Right lobe of liver (tissue), 6 donors: ENCODE data around the gene FNDC3A. TPM values are rescaled to one million over a fixed set of nuclear protein-coding genes. Genes with fewer than 3 reads are reported as not detected.

ENCODE experiments used
- ATAC-seq, 4 donors: fragments of 200-7000 bp; cut with Tn5 transposase; one replicate each; pipeline ENCODE4 v1.9.1; 2020; ENCODE audit warnings: mild to moderate bottlenecking in 4 of 4, moderate library complexity in 4 of 4
- DNase-seq, 3 donors: peaks; one replicate each; pipeline ENCODE4 v3.0.0-alpha.2; 2020
- H3K27ac ChIP-seq, 3 donors: fragments of 200-600 bp; one replicate each; pipeline ENCODE4 v1.8.0; 2022
- H3K27me3 ChIP-seq, 2 donors: fragments of 200-600 bp; one replicate each; pipeline ENCODE4 v1.8.0; 2022
- H3K36me3 ChIP-seq, 4 donors: fragments of 200-600 bp; sonication (generic) in 1 of 4; one replicate each; pipeline versions ENCODE4 v1.5.1 to v1.8.0; 2017 to 2022; ENCODE audit warnings: control low read depth in 1 of 4
- H3K4me1 ChIP-seq, 4 donors: fragments of 200-600 bp; sonication (generic) in 1 of 4; one replicate each; pipeline versions ENCODE4 v1.5.1 to v1.8.0; 2017 to 2022; ENCODE audit warnings: control low read depth in 1 of 4
- H3K4me3 ChIP-seq, 3 donors: fragments of 200-600 bp; one replicate each; pipeline ENCODE4 v1.8.0; 2022
- H3K9me3 ChIP-seq, 4 donors: fragments of 200-600 bp; sonication (generic) in 1 of 4; one replicate each; pipeline versions ENCODE4 v1.5.1 to v1.8.0; 2017 to 2022; ENCODE audit warnings: control low read depth in 1 of 4
- POLR2A ChIP-seq: fragments of 450-650 bp; IDR thresholded peaks from one replicate; pipeline ENCODE4 v1.6.1; 2017; ENCODE audit warnings: antibody characterized with exemption, mild to moderate bottlenecking
- WGBS: methylation state at CpG from one replicate; pipeline ENCODE4 v1.1.6; 2018; ENCODE audit warnings: low coverage, low lambda C conversion rate; ENCODE audit not compliant: insufficient coverage; ENCODE audit errors: missing lambda C conversion rate; 5-methylcytosine and 5-hydroxymethylcytosine counted together
- intact Hi-C, 2 donors: fragments of 100-400 bp; cut with DNase I; formaldehyde crosslinking; loops; one replicate each; pipeline versions ENCODE4 v1.11.2 to v1.14.1; 2022
- total RNA-seq, 6 experiments: library from RNA; depleted of rRNA in 2 of 6; stranded (reverse); fragments of >200 nt in 2 of 6; fragmentation: NEBNext Ultra II Directional in 3 of 6; extraction: Animal tissue kit (Norgen Biotek cat#: 25700) in 3 of 6; gene quantifications; one replicate each; pipeline versions ENCODE4 v1.1.0 to v1.2.4, GENCODE V29; 2016 to 2023
- TF ChIP-seq, protein P1 (sequence below), 4 donors: fragments of 200-600 bp in 3 of 4; fragments of 450-650 bp in 1 of 4; IDR thresholded peaks; one replicate each; pipeline versions ENCODE4 v1.5.1 to v1.8.0; 2016 to 2022; ENCODE audit warnings: antibody characterized with exemption in 4 of 4, mild to moderate bottlenecking in 2 of 4
- donor health status: DM: no; HTN: yes; CAD: no.
- donor health status: DM: no; HTN: no; CAD: no.
- donor health status: DM: no; HTN: no; CAD: no.
- donor health status: DM: no; HTN: yes; CAD: no.
- donor health status: DM: no; HTN: yes; CAD: no.

The FNDC3A gene
- total RNA-seq, 6 experiments from 2014 or later, result 43.4 to 53.2 (median 47.9) TPM

DNA sequence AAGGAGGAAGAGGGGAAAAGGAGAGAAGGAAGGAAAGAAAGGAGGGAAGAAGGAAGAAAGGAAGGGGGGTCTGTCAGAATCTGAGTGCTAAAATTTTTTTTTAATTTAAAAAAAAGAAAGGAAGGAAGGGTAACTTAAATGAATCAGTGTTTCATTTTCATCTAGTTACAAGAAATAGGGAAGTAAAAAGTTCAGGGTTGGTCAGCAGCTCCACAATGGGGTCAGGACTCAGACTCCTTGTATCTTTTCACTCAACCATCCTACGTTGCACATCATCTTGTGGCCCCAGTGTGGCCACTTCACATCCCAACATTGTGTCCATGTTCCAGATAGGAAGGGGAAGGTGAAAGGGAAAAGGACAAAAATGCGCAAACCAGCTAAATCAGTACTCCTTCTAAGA lies 14.3 kb upstream of the FNDC3A start:
- no peak for ATAC-seq
- intact Hi-C loops, result no loop called here
- 75% methylated on average over 1 of the region's 2 CpGs for WGBS

DNA sequence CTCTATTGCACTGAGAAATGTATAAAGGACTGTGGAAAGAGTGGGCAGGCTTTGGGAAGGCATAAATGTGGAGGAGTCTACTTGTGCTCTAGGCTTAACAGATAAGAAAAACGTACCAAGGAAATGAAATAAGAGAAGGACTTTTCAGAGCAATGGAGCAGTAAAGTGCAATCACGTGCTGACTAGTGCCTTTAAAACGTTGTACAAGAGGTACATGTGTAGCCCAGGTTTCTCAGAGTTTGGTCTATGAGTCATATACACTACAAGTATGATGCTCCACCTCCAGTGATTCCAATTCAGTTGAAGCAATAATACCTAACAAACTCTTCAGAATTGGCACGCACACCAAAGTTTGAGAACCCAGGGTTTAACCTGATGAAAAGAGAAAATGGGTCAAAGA lies 13.4 kb upstream of the FNDC3A start:
- no peaks in the 10 kb centered on the region for H3K9me3 ChIP-seq
- ATAC-seq (no peak), DNase-seq (no peak)
- no peak overlapping the region for H3K27ac ChIP-seq
- no peaks in the 10 kb centered on the region for H3K4me1 ChIP-seq
- H3K36me3 ChIP-seq, result no peaks in the 10 kb centered on the region
- H3K4me3 ChIP-seq, result no peak overlapping the region
- intact Hi-C loops, result no loop called here
- TF ChIP-seq, protein P1, sequence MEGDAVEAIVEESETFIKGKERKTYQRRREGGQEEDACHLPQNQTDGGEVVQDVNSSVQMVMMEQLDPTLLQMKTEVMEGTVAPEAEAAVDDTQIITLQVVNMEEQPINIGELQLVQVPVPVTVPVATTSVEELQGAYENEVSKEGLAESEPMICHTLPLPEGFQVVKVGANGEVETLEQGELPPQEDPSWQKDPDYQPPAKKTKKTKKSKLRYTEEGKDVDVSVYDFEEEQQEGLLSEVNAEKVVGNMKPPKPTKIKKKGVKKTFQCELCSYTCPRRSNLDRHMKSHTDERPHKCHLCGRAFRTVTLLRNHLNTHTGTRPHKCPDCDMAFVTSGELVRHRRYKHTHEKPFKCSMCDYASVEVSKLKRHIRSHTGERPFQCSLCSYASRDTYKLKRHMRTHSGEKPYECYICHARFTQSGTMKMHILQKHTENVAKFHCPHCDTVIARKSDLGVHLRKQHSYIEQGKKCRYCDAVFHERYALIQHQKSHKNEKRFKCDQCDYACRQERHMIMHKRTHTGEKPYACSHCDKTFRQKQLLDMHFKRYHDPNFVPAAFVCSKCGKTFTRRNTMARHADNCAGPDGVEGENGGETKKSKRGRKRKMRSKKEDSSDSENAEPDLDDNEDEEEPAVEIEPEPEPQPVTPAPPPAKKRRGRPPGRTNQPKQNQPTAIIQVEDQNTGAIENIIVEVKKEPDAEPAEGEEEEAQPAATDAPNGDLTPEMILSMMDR (IDR thresholded peaks at IDR 0.05), result no peak
- TF ChIP-seq POLR2A, result no peak
- H3K27me3 ChIP-seq, result no peaks in the 10 kb centered on the region
- 36% methylated on average over 4 of the region's 4 CpGs for WGBS

More for the DNA sequence above, 14.3 kb upstream of the FNDC3A start:
- Histone ChIP-seq H3K9me3 (no peaks in the 10 kb centered on the region), H3K4me1 (no peaks in the 10 kb centered on the region), H3K36me3 (no peaks in the 10 kb centered on the region), H3K27me3 (no peaks in the 10 kb centered on the region), H3K4me3 (no peak overlapping the region), H3K27ac (no peak overlapping the region)
- DNase-seq, result no peak
- TF ChIP-seq POLR2A, result no peak
- TF ChIP-seq, protein P1 (IDR thresholded peaks at IDR 0.05), result no peak

DNA sequence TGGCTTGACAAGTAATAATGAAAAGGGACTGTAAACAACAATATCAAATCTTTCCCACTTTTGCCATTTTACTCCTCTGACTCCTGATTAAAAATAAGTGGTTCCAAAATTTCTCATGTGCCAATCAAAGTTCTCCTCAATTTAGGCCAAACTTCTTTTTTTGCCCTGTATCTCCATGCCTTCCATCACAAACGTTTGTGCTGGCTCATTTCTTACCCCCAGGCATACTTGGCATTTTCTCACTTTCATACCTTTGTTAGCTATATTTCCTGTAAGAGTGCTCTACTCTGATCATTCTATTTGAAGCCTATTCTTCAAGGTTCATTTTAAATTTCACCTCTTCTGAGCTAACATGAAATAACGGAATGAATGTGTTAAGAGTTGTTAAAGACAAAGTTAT lies 10.0 kb upstream of the FNDC3A start:
- WGBS, result 68% methylated on average over 2 of the region's 2 CpGs
- DNase-seq, result no peak
- H3K9me3 ChIP-seq, result no peaks in the 10 kb centered on the region
- H3K27me3 ChIP-seq, result no peaks in the 10 kb centered on the region
- H3K27ac ChIP-seq, result no peak overlapping the region
- TF ChIP-seq, protein P1 (IDR thresholded peaks at IDR 0.05), result no peak
- no peak for TF ChIP-seq POLR2A
- no peak overlapping the region for H3K4me3 ChIP-seq
- intact Hi-C loops, result no loop called here
- ATAC-seq, result no peak
- no peaks in the 10 kb centered on the region for H3K36me3 ChIP-seq
- H3K4me1 ChIP-seq, result no peaks in the 10 kb centered on the region

DNA sequence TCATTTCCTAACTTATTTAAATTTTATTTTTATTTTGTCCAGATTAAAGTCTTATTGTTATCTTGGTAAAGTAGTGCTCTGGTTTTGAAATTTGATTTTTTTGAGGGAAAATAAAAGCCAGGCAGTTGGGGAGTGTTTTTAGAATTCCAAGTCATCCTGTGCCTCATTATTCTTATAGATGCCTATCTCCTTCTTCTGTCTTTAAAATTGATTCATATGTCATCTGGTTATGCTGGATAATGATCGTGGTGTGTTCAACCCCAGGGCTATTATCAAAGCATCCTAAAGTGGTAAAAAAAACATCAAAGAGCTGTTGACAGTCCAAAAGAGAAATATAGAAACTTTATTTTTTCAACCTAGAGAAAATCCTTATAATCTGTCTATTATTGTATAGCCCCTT lies 6.0 kb upstream of the FNDC3A start:
- no peak for DNase-seq
- WGBS, result 71% methylated on average over 1 of the region's 1 CpG
- intact Hi-C loops, result no loop called here

More for the DNA sequence above, 6.0 kb upstream of the FNDC3A start:
- TF ChIP-seq, protein P1 (IDR thresholded peaks at IDR 0.05), result no peak
- TF ChIP-seq POLR2A, result no peak
- Histone ChIP-seq H3K36me3 (no peaks in the 10 kb centered on the region), H3K27ac (no peak overlapping the region), H3K27me3 (no peaks in the 10 kb centered on the region), H3K4me1 (peaks cover 0 to 3% (median 0%) of the 10 kb centered on the region in 4 donors), H3K4me3 (no peak overlapping the region), H3K9me3 (peaks cover 0 to 5% (median 0%) of the 10 kb centered on the region in 4 donors)
- ATAC-seq, result no peak
